Ovary (tissue), 9 donors: ENCODE measurements around the gene KCTD16. TPM values are rescaled to one million over a fixed set of nuclear protein-coding genes. Genes with fewer than 3 reads are reported as not detected.

ENCODE experiments used
- DNase-seq, 5 donors: peaks; one replicate each; pipeline ENCODE4 v3.0.0-alpha.2; 2019 to 2020
- H3K27ac ChIP-seq, 2 donors: fragments of 200-600 bp; one replicate each; pipeline versions ENCODE4 v1.5.1 to v1.8.0; 2019 to 2022
- H3K27me3 ChIP-seq: fragments of 200-600 bp; one replicate; pipeline ENCODE4 v1.8.0; 2022
- H3K36me3 ChIP-seq: fragments of 200-600 bp; sonication (generic); one replicate; pipeline ENCODE4 v1.5.1; 2019
- H3K4me1 ChIP-seq: one replicate; pipeline ENCODE4 v1.8.1; 2013; ENCODE audit warnings: mild to moderate bottlenecking, moderate library complexity; ENCODE audit not compliant: insufficient read depth
- H3K4me3 ChIP-seq: fragments of 200-600 bp; sonication (generic); one replicate; pipeline ENCODE4 v1.5.1; 2017
- H3K9me3 ChIP-seq, 2 donors: fragments of 200-600 bp in 1 of 2; sonication (generic) in 1 of 2; one replicate each; pipeline versions ENCODE4 v1.5.1 to v1.8.1; 2013 to 2019; ENCODE audit warnings: mild to moderate bottlenecking in 1 of 2, moderate library complexity in 1 of 2
- EP300 ChIP-seq: sonication (generic); formaldehyde crosslinking; IDR thresholded peaks from one replicate; pipeline ENCODE4 v1.6.1; 2017; ENCODE audit warnings: antibody characterized with exemption
- POLR2A ChIP-seq: fragments of 450-650 bp; IDR thresholded peaks from one replicate; pipeline ENCODE4 v1.6.1; 2017; ENCODE audit warnings: antibody characterized with exemption, mild to moderate bottlenecking, moderate library complexity
- WGBS, 3 donors: extraction: QIAGEN DNeasy Blood & Tissue Kit in 1 of 3; methylation state at CpG; one replicate each; pipeline versions ENCODE4 v1.1.5 to v1.1.7; 2013 to 2017; 5-methylcytosine and 5-hydroxymethylcytosine counted together
- intact Hi-C, 4 donors: fragments of 100-400 bp; cut with DNase I; formaldehyde crosslinking; loops; one replicate each; pipeline versions ENCODE4 v1.11.0 to v1.15.1; 2022 to 2023
- polyA plus RNA-seq, 2 donors: library from polyadenylated mRNA; stranded (reverse); fragments of 200-250 nt in 1 of 2; fragments of 350-450 nt in 1 of 2; fragmentation: Illumina TruSeq in 1 of 2; extraction: RNeasy Lipid Tissue Mini Kit (QIAGEN cat#74804) in 1 of 2; gene quantifications; one replicate each; pipeline ENCODE4 v1.2.3, GENCODE V29; 2013 to 2014
- total RNA-seq, 7 donors: library from RNA; depleted of rRNA in 2 of 7; stranded (reverse); fragments of >200 nt in 2 of 7; fragmentation: NEBNext Ultra II Directional in 3 of 7; extraction: Animal tissue kit (Norgen Biotek cat#: 25700) in 3 of 7; gene quantifications; one replicate each; pipeline versions ENCODE4 v1.1.0 to v1.2.4, GENCODE V29; 2016 to 2023
- TF ChIP-seq, protein P1 (sequence below), 3 donors: fragments of 450-650 bp in 2 of 3; fragments of 200-600 bp in 1 of 3; IDR thresholded peaks; one replicate each; pipeline versions ENCODE4 v1.5.1 to v1.8.0; 2016 to 2022; ENCODE audit warnings: antibody characterized with exemption in 3 of 3, mild to moderate bottlenecking in 1 of 3
- donor health status: DM: no; HTN: no; CAD: no; lungs with moderate emphysema.
- donor health status: DM: no; HTN: no; CAD: no.
- donor health status: Bipolar disorder and iron deficiency.
- donor health status: DM: yes; HTN: yes; CAD: no.
- donor health status: DM: no; HTN: no; CAD: no.
- donor health status: DM: yes; HTN: yes; CAD: no.

Gene KCTD16
- total and polyA plus RNA-seq, 9 donors, result under 0.01 to 0.46 (median 0.13) TPM; not detected in 1

DNA sequence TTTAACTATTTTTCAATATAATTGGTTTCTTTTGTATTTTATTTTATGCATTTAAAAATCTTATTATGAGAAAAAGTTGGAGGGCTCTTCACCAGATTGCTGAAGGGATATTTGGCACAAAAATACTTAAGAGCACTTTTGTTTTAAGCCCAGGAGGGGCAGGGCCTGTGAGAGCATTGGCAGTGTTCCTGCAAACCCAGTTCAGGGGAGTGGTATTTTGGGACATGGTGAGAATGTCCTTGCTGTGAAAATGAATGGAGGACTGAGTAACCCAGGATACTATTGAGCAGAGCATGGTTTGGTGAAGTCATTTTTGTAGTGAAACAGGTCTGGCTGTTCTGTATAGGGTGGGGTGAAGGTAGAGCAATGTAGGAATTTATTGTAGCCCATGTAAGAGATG, 121.4 kb downstream of the KCTD16 start:
- no peak overlapping the region for H3K4me3 ChIP-seq
- no peak overlapping the region for H3K27ac ChIP-seq
- TF ChIP-seq, protein P1, sequence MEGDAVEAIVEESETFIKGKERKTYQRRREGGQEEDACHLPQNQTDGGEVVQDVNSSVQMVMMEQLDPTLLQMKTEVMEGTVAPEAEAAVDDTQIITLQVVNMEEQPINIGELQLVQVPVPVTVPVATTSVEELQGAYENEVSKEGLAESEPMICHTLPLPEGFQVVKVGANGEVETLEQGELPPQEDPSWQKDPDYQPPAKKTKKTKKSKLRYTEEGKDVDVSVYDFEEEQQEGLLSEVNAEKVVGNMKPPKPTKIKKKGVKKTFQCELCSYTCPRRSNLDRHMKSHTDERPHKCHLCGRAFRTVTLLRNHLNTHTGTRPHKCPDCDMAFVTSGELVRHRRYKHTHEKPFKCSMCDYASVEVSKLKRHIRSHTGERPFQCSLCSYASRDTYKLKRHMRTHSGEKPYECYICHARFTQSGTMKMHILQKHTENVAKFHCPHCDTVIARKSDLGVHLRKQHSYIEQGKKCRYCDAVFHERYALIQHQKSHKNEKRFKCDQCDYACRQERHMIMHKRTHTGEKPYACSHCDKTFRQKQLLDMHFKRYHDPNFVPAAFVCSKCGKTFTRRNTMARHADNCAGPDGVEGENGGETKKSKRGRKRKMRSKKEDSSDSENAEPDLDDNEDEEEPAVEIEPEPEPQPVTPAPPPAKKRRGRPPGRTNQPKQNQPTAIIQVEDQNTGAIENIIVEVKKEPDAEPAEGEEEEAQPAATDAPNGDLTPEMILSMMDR (IDR thresholded peaks at IDR 0.05), result no peak
- TF ChIP-seq POLR2A (no peak), EP300 (no peak)
- no peaks in the 10 kb centered on the region for H3K9me3 ChIP-seq
- H3K4me1 ChIP-seq, result no peaks in the 10 kb centered on the region
- no peak for DNase-seq
- H3K27me3 ChIP-seq, result no peaks in the 10 kb centered on the region
- H3K36me3 ChIP-seq, result no peaks in the 10 kb centered on the region
- intact Hi-C loops, result no loop called here

DNA sequence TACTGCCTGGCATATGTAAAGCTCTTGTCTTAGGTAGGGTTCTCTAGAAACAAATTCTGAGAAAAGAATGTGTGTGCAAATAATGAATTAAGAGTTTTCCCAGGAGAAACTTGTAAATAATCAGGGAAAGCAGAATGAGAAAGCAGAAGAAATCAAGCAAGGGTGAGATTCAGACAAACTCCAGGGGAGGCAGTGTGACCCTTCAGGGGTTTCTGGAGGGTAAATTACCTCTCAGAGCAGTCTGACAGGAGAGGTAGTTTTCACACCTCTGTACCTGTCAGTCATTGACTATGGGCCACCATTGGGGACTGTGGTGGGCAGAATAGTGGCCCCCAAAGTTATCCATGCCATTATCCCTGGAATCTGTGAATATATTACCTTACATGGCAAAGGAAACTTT, 124.6 kb downstream of the KCTD16 start:
- Histone ChIP-seq H3K27me3 (no peaks in the 10 kb centered on the region), H3K4me1 (no peaks in the 10 kb centered on the region), H3K27ac (no peak overlapping the region), H3K36me3 (no peaks in the 10 kb centered on the region), H3K4me3 (no peak overlapping the region), H3K9me3 (no peaks in the 10 kb centered on the region)
- intact Hi-C loops, result no loop called here
- TF ChIP-seq POLR2A (no peak), EP300 (no peak)
- TF ChIP-seq, protein P1 (IDR thresholded peaks at IDR 0.05), result no peak
- DNase-seq, result no peak

DNA sequence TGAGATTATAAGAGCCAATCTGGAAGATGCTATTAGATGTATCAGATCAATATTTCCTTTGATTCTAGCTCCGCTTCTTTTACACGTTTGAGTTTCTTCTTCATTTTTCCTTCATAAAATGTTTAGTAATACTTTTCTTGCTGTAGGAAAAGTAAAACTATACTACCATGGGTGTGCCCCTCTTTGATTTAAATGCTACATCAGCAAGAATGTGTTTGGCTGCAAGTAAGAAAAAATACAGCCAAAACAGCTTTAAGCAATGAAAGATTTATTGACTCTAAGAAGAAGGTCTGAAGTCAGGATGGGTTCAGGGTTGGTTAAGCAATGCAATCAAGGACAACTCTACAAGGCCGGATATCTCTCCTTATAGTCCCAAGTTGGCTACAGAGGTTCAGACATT, 126.4 kb downstream of the KCTD16 start:
- no peaks in the 10 kb centered on the region for H3K27me3 ChIP-seq
- 83 to 86% (median 85%) methylated on average over 3 of the region's 3 CpGs for WGBS, 3 donors
- intact Hi-C loops, result no loop called here

DNA sequence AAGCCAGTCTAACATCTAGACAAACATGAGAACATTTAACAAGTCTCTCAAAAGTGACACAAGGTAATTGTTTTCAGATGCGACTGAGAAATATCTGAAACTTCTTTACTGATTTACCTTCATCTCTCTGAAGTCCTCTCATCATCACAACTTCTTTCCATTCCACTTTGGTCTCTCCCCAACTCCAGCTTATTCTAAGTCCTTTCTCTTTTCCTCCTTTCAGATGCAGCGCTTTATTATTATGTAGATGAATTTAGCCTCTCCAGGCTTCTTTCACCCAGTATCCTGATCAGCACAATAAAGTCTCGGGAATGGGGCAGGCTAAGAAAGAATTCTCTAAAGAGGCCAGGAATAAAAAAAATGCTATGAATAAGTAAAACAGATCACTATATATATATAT, 128.0 kb downstream of the KCTD16 start:
- intact Hi-C loops, result no loop called here
- DNase-seq, result no peak
- no peak overlapping the region for H3K4me3 ChIP-seq
- no peak overlapping the region for H3K27ac ChIP-seq
- H3K27me3 ChIP-seq, result no peaks in the 10 kb centered on the region
- no peaks in the 10 kb centered on the region for H3K36me3 ChIP-seq
- no peaks in the 10 kb centered on the region for H3K4me1 ChIP-seq
- WGBS, 3 donors, result 76 to 85% (median 80%) methylated on average over 3 of the region's 3 CpGs
- TF ChIP-seq, protein P1 (IDR thresholded peaks at IDR 0.05), result no peak
- no peak for TF ChIP-seq POLR2A
- no peak for TF ChIP-seq EP300
- H3K9me3 ChIP-seq, result no peaks in the 10 kb centered on the region

More for the DNA sequence above, 126.4 kb downstream of the KCTD16 start:
- H3K4me1 ChIP-seq, result no peaks in the 10 kb centered on the region
- no peaks in the 10 kb centered on the region for H3K36me3 ChIP-seq
- no peak overlapping the region for H3K4me3 ChIP-seq
- no peaks in the 10 kb centered on the region for H3K9me3 ChIP-seq
- no peak for DNase-seq
- TF ChIP-seq, protein P1 (IDR thresholded peaks at IDR 0.05), result no peak
- no peak for TF ChIP-seq POLR2A
- no peak for TF ChIP-seq EP300
- H3K27ac ChIP-seq, result no peak overlapping the region

DNA sequence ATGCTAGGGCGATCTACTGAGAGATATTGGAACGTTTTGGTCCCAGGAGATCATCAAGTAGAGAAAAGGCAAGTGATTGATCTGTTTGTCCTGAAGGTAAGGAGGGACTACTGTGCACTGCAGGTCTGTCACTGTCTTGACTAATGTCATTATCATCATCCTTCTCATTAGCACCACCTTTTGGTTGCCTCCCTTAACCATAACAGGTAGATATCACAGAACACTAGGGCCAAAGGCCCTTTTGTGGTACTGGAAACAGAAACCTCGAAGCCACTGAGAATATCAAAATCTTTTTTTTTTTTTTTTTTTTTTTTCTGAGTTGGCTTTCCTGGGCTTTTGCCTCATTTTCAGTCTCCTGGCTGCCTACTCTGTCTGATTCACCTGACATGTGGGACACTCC, 134.0 kb downstream of the KCTD16 start:
- Histone ChIP-seq H3K36me3 (no peaks in the 10 kb centered on the region), H3K4me3 (no peak overlapping the region), H3K27ac (no peak overlapping the region), H3K4me1 (no peaks in the 10 kb centered on the region), H3K9me3 (no peaks in the 10 kb centered on the region), H3K27me3 (no peaks in the 10 kb centered on the region)
- 64 to 87% (median 67%) methylated on average over 3 of the region's 3 CpGs for WGBS, 3 donors
- intact Hi-C loops, result no loop called here
- TF ChIP-seq EP300, result no peak
- TF ChIP-seq, protein P1 (IDR thresholded peaks at IDR 0.05), result no peak
- TF ChIP-seq POLR2A, result no peak
- no peak for DNase-seq
